Measurements from ENCODE around the gene DNAH7.
"Not testable (repeated sequence)": the region's sequence is repeated elsewhere in the genome, so short reads cannot be mapped to it uniquely, and the experiment has no call there.

Gene DNAH7

GRCh38 chr2:195696012-195696411, 372.6 kb downstream of the DNAH7 start:
- TF ChIP-seq CTCF (IDR thresholded peaks at IDR 0.05; ENCODE audit: low read depth, low read length), result no peak

GRCh38 chr2:195695002-195695631, 373.5 kb downstream of the DNAH7 start:
- H3K4me3 ChIP-seq (ENCODE audit: low read depth, low read length), result no peak overlapping the region
- no peak for TF ChIP-seq CTCF (IDR thresholded peaks at IDR 0.05; ENCODE audit: low read depth, low read length)

More at GRCh38 chr2:195696012-195696411, 372.6 kb downstream of the DNAH7 start:
- H3K4me3 ChIP-seq (ENCODE audit: low read depth, low read length), result no peak overlapping the region

GRCh38 chr2:195694553-195694952, 374.1 kb downstream of the DNAH7 start:
- TF ChIP-seq CTCF (IDR thresholded peaks at IDR 0.05; ENCODE audit: low read depth, low read length), result no peak
- no peak overlapping the region for H3K4me3 ChIP-seq (ENCODE audit: low read depth, low read length)

DNA sequence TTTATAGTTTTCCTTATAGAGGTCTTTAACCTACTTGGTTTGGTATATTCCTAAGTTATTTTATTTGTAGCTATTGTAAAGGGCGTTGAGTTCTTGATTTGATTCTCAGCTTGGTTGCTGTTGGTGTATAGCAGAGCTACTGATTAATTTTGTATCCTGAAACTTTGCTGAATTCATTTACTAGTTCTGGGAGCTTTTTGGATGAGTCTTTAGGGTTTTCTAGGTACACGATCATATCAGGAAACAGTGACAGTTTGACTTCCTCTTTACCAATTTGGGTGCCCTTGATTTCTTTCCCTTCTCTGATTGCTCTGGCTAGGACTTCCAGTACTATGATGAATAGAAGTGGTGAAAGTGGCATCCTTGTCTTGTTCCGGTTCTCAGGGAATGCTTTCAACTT, 376.1 kb downstream of the DNAH7 start:
- not testable (repeated sequence) for H3K4me3 ChIP-seq (ENCODE audit: low read depth, low read length)
